ENCODE measurements around the gene SSTR3.

SSTR3 gene

GRCh38 chr22:37177755-37178154, 34.5 kb downstream of the SSTR3 start:
- Histone ChIP-seq H3K27me3 (peaks cover 0 to 27% of the 10 kb centered on the region in 2 donors), H3K36me3 (no peaks in the 10 kb centered on the region), H3K9me3 (no peaks in the 10 kb centered on the region), H3K27ac (no peak overlapping the region), H3K4me1 (peaks cover 0 to 30% (median 18%) of the 10 kb centered on the region in 4 donors), H3K4me3 (no peak overlapping the region)
- intact Hi-C loops (cut with DNase I; ENCODE audit: low total_unique reads), result no loop called here
- no peak for DNase-seq
- TF ChIP-seq CTCF (IDR thresholded peaks at IDR 0.05), result no peak

- Histone ChIP-seq H3K4me3 (no peak overlapping the region), H3K27ac (no peak overlapping the region), H3K36me3 (no peaks in the 10 kb centered on the region), H3K9me3 (no peaks in the 10 kb centered on the region), H3K4me1 (peaks cover 0 to 30% (median 18%) of the 10 kb centered on the region in 4 donors), H3K27me3 (peaks cover 0 to 32% of the 10 kb centered on the region in 2 donors)
- no peak for TF ChIP-seq CTCF (IDR thresholded peaks at IDR 0.05)
- DNase-seq, result no peak
- intact Hi-C loops (cut with DNase I; ENCODE audit: low total_unique reads), result no loop called here
Observed at GRCh38 chr22:37177221-37177620, 35.1 kb downstream of the SSTR3 start.

- Histone ChIP-seq H3K36me3 (no peaks in the 10 kb centered on the region), H3K4me1 (peaks cover 0 to 30% (median 18%) of the 10 kb centered on the region in 4 donors), H3K4me3 (peak overlapping the region in 1 of 2 donors; percentile 28), H3K27me3 (peaks cover 0 to 38% of the 10 kb centered on the region in 2 donors), H3K9me3 (no peaks in the 10 kb centered on the region), H3K27ac (no peak overlapping the region)
- intact Hi-C loops (cut with DNase I; ENCODE audit: low total_unique reads), result no loop called here
- no peak for TF ChIP-seq CTCF (IDR thresholded peaks at IDR 0.05)
- DNase-seq, result peak; percentile 80
Observed at GRCh38 chr22:37176464-37177061, 35.7 kb downstream of the SSTR3 start.

- DNase-seq, result peak in 1 of 2 donors; percentile 61
- H3K9me3 ChIP-seq, result no peaks in the 10 kb centered on the region
- H3K4me1 ChIP-seq, result peaks cover 0 to 30% (median 18%) of the 10 kb centered on the region in 4 donors
- intact Hi-C loops (cut with DNase I; ENCODE audit: low total_unique reads), result no loop called here
- TF ChIP-seq CTCF (IDR thresholded peaks at IDR 0.05), result no peak
- no peak overlapping the region for H3K27ac ChIP-seq
- H3K4me3 ChIP-seq, result no peak overlapping the region
- peaks cover 0 to 44% of the 10 kb centered on the region in 2 donors for H3K27me3 ChIP-seq
- H3K36me3 ChIP-seq, result no peaks in the 10 kb centered on the region
Observed at GRCh38 chr22:37175414-37176281, 36.6 kb downstream of the SSTR3 start.

- DNase-seq, result no peak
- H3K4me1 ChIP-seq, result peaks cover 0 to 30% (median 18%) of the 10 kb centered on the region in 4 donors
- no peak overlapping the region for H3K4me3 ChIP-seq
- H3K9me3 ChIP-seq, result no peaks in the 10 kb centered on the region
- TF ChIP-seq CTCF (IDR thresholded peaks at IDR 0.05), result no peak
- no peak overlapping the region for H3K27ac ChIP-seq
- no peaks in the 10 kb centered on the region for H3K36me3 ChIP-seq
- intact Hi-C loops (cut with DNase I; ENCODE audit: low total_unique reads), result no loop called here
- peaks cover 0 to 51% of the 10 kb centered on the region in 2 donors for H3K27me3 ChIP-seq
Observed at GRCh38 chr22:37174964-37175363, 37.3 kb downstream of the SSTR3 start.

Measured in tibial artery (tissue), 4 donors.